Measurements from ENCODE around the gene KCTD11. TPM values are rescaled to one million over a fixed set of nuclear protein-coding genes. Genes with fewer than 3 reads are reported as not detected.

Gene KCTD11
- total RNA-seq = 15.6 and 17.5 TPM in 2 replicates

GRCh38 chr17:7351665-7352502 is at the start of gene KCTD11:
Gene KCTD11 (plus strand): TSS chr17:7352162.

GRCh38 chr17:7306911-7307685 is 44.9 kb upstream of the KCTD11 start, which contains the start of gene EIF5A:
Gene EIF5A (plus strand): TSS chr17:7307628. CDS start chr17:7309636, 2,008 bp downstream.

GRCh38 chr17:7314719-7315569 is 37.0 kb upstream of the KCTD11 start, which contains the start of gene GPS2:
Gene GPS2 (minus strand): TSS chr17:7315360. CDS start chr17:7315052, 308 bp downstream.

GRCh38 chr17:7328840-7329373 is 23.1 kb upstream of the KCTD11 start, which contains the start of gene NEURL4:
Gene NEURL4 (minus strand): TSS chr17:7329335. CDS start chr17:7329312, 23 bp downstream.

GRCh38 chr17:7336240-7337175 is 15.5 kb upstream of the KCTD11 start, which contains the start of gene ACAP1:
Gene ACAP1 (plus strand): TSS chr17:7336529. CDS start chr17:7336735, 206 bp downstream.

GRCh38 chr17:7355053-7355452 is 3.1 kb downstream of the KCTD11 start, which contains the start of gene TMEM95:
Gene TMEM95 (plus strand): TSS chr17:7355156. CDS start chr17:7355205, 49 bp downstream.

GRCh38 chr17:7380855-7381683 is 29.1 kb downstream of the KCTD11 start, which contains the start of gene TNK1:
Gene TNK1 (plus strand): TSS chr17:7381089. CDS start chr17:7382927, 1,838 bp downstream.

GRCh38 chr17:7394452-7395191 is 42.7 kb downstream of the KCTD11 start, which contains the start of gene PLSCR3:
Gene PLSCR3 (minus strand): TSS chr17:7394525. CDS start chr17:7394110, 415 bp downstream.

GRCh38 chr17:7403977-7404736 is 52.2 kb downstream of the KCTD11 start, which contains the start of gene TMEM256:
Gene TMEM256 (minus strand): TSS chr17:7404097. CDS start chr17:7404084, 13 bp downstream.

Other genes with a start within 250 kb of the KCTD11 start
- not detected in 2 replicates for gene ASGR2, start 237.3 kb upstream of the KCTD11 start, total RNA-seq
- 3.5 TPM in 1 of 2 replicates, not detected in the other for gene ASGR1, start 172.8 kb upstream of the KCTD11 start, total RNA-seq
- 13.3 and 14.0 TPM in 2 replicates for gene DLG4, start 132.3 kb upstream of the KCTD11 start, total RNA-seq
- 227 and 236 TPM in 2 replicates for gene ACADVL, start 132.2 kb upstream of the KCTD11 start, total RNA-seq
- gene DVL2, start 117.6 kb upstream of the KCTD11 start, total RNA-seq = 57.9 and 59.5 TPM in 2 replicates
- gene PHF23, start 112.7 kb upstream of the KCTD11 start, total RNA-seq = 31.1 and 86.7 TPM in 2 replicates
- 153 and 283 TPM in 2 replicates for gene GABARAP, start 109.7 kb upstream of the KCTD11 start, total RNA-seq
- gene CTDNEP1, start 100.4 kb upstream of the KCTD11 start, total RNA-seq = 45.3 and 48.7 TPM in 2 replicates
- 38.6 and 43.2 TPM in 2 replicates for gene ELP5, start 99.9 kb upstream of the KCTD11 start, total RNA-seq
- gene CLDN7, start 89.7 kb upstream of the KCTD11 start, total RNA-seq = 60.3 and 62.3 TPM in 2 replicates
- not detected in 2 replicates for gene SLC2A4, start 70.4 kb upstream of the KCTD11 start, total RNA-seq
- not detected in 2 replicates for gene YBX2, start 57.5 kb upstream of the KCTD11 start, total RNA-seq
- 986 and 1,002 TPM in 2 replicates for gene EIF5A, start 44.5 kb upstream of the KCTD11 start, total RNA-seq
- gene GPS2, start 36.8 kb upstream of the KCTD11 start, total RNA-seq = 68.2 and 94.6 TPM in 2 replicates
- gene NEURL4, start 22.8 kb upstream of the KCTD11 start, total RNA-seq = 9.2 and 11.7 TPM in 2 replicates
- gene ACAP1, start 15.6 kb upstream of the KCTD11 start, total RNA-seq = 0.71 and 2.3 TPM in 2 replicates
- not detected in 2 replicates for gene TMEM95, start 3.0 kb downstream of the KCTD11 start, total RNA-seq
- gene TNK1, start 28.9 kb downstream of the KCTD11 start, total RNA-seq = 0.18 and 0.29 TPM in 2 replicates
- gene PLSCR3, start 42.4 kb downstream of the KCTD11 start, total RNA-seq = 60.4 and 85.3 TPM in 2 replicates
- 160 and 240 TPM in 2 replicates for gene TMEM256, start 51.9 kb downstream of the KCTD11 start, total RNA-seq
- 18.3 and 20.2 TPM in 2 replicates for gene NLGN2, start 55.7 kb downstream of the KCTD11 start, total RNA-seq
- gene SPEM1, start 68.2 kb downstream of the KCTD11 start, total RNA-seq = not detected in 2 replicates
- gene SPEM2, start 73.5 kb downstream of the KCTD11 start, total RNA-seq = not detected in 2 replicates
- gene SPEM3, start 76.7 kb downstream of the KCTD11 start, total RNA-seq = not detected in 2 replicates
- 1.7 and 3.4 TPM in 2 replicates for gene TMEM102, start 83.3 kb downstream of the KCTD11 start, total RNA-seq
- gene FGF11, start 87.3 kb downstream of the KCTD11 start, total RNA-seq = 0.29 and 1.1 TPM in 2 replicates
- 3.5 and 7.1 TPM in 2 replicates for gene CHRNB1, start 92.9 kb downstream of the KCTD11 start, total RNA-seq
- gene ZBTB4, start 127.5 kb downstream of the KCTD11 start, total RNA-seq = 23.2 and 24.2 TPM in 2 replicates
- gene SLC35G6, start 129.3 kb downstream of the KCTD11 start, total RNA-seq = not detected in 2 replicates
- 44.7 and 56.2 TPM in 2 replicates for gene POLR2A, start 132.2 kb downstream of the KCTD11 start, total RNA-seq
- 30.6 and 36.5 TPM in 2 replicates for gene TNFSF12, start 196.9 kb downstream of the KCTD11 start, total RNA-seq
- gene TNFSF13, start 206.6 kb downstream of the KCTD11 start, total RNA-seq = 0.53 and 6.1 TPM in 2 replicates
- 71.2 and 76.1 TPM in 2 replicates for gene SENP3, start 209.8 kb downstream of the KCTD11 start, total RNA-seq
- gene CD68, start 227.5 kb downstream of the KCTD11 start, total RNA-seq = 47.6 and 49.6 TPM in 2 replicates
- 280 and 394 TPM in 2 replicates for gene MPDU1, start 231.7 kb downstream of the KCTD11 start, total RNA-seq
- gene SOX15, start 237.9 kb downstream of the KCTD11 start, total RNA-seq = 2.5 TPM in 1 of 2 replicates, not detected in the other

Measured in myometrial cell (primary cell).